ENCODE results near the gene RFNG. TPM values are rescaled to one million over a fixed set of nuclear protein-coding genes. Genes with fewer than 3 reads are reported as not detected.

RFNG gene
- total RNA-seq, 1 experiment from 2014 or later = 31.5 TPM

- no TSS peak for BruUV-seq (replicated peaks)
- intact Hi-C loops (cut with micrococcal nuclease; ENCODE audit: unreplicated experiment) = no loop called here
- Histone ChIP-seq H3K27me3 (replicated peaks; ENCODE audit: insufficient read depth, low read depth, low read length, poor library complexity) (no peaks in the 10 kb centered on the region), H3K27ac (ENCODE audit: low read depth, low read length, poor library complexity, severe bottlenecking) (no peak overlapping the region), H3K4me1 (ENCODE audit: insufficient read depth, low read length, poor library complexity, severe bottlenecking) (peaks cover 7% of the 10 kb centered on the region), H3K9me3 (ENCODE audit: low read depth, low read length, poor library complexity, severe bottlenecking) (no peaks in the 10 kb centered on the region), H3K36me3 (ENCODE audit: insufficient read depth, low read length, poor library complexity, severe bottlenecking) (peaks cover 5% of the 10 kb centered on the region), H3K4me3 (ENCODE audit: low read depth, low read length, poor library complexity, severe bottlenecking) (no peak overlapping the region)
- ChIA-PET CTCF (no interaction called here), POLR2A (ENCODE audit: low non-redundant PET) (no interaction called here)
- no peak for DNase-seq (ENCODE audit: low spot score)
- TF ChIP-seq, protein P1, sequence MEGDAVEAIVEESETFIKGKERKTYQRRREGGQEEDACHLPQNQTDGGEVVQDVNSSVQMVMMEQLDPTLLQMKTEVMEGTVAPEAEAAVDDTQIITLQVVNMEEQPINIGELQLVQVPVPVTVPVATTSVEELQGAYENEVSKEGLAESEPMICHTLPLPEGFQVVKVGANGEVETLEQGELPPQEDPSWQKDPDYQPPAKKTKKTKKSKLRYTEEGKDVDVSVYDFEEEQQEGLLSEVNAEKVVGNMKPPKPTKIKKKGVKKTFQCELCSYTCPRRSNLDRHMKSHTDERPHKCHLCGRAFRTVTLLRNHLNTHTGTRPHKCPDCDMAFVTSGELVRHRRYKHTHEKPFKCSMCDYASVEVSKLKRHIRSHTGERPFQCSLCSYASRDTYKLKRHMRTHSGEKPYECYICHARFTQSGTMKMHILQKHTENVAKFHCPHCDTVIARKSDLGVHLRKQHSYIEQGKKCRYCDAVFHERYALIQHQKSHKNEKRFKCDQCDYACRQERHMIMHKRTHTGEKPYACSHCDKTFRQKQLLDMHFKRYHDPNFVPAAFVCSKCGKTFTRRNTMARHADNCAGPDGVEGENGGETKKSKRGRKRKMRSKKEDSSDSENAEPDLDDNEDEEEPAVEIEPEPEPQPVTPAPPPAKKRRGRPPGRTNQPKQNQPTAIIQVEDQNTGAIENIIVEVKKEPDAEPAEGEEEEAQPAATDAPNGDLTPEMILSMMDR (conservative IDR thresholded peaks at IDR 0.05; ENCODE audit: low read depth, low read length) = no peak
- TF ChIP-seq EZH2 (IDR thresholded peaks at IDR 0.05; ENCODE audit: borderline replicate concordance, low read depth, low read length, poor library complexity, severe bottlenecking) = no peak
Observed at GRCh38 chr17:82028966-82029365, 22.6 kb downstream of the RFNG start.

- POLR2A ChIA-PET (ENCODE audit: low non-redundant PET) = no interaction called here
- CTCF ChIA-PET = no interaction called here
- intact Hi-C loops (cut with micrococcal nuclease; ENCODE audit: unreplicated experiment) = no loop called here
- H3K4me3 ChIP-seq (ENCODE audit: low read depth, low read length, poor library complexity, severe bottlenecking) = no peak overlapping the region
- peaks cover 9% of the 10 kb centered on the region for H3K4me1 ChIP-seq (ENCODE audit: insufficient read depth, low read length, poor library complexity, severe bottlenecking)
- H3K27me3 ChIP-seq (replicated peaks; ENCODE audit: insufficient read depth, low read depth, low read length, poor library complexity) = no peaks in the 10 kb centered on the region
- no TSS peak for BruUV-seq (replicated peaks)
- no peaks in the 10 kb centered on the region for H3K9me3 ChIP-seq (ENCODE audit: low read depth, low read length, poor library complexity, severe bottlenecking)
- DNase-seq (ENCODE audit: low spot score) = no peak
- no peak overlapping the region for H3K27ac ChIP-seq (ENCODE audit: low read depth, low read length, poor library complexity, severe bottlenecking)
- H3K36me3 ChIP-seq (ENCODE audit: insufficient read depth, low read length, poor library complexity, severe bottlenecking) = peaks cover 5% of the 10 kb centered on the region
- TF ChIP-seq, protein P1 (conservative IDR thresholded peaks at IDR 0.05; ENCODE audit: low read depth, low read length) = no peak
- TF ChIP-seq EZH2 (IDR thresholded peaks at IDR 0.05; ENCODE audit: borderline replicate concordance, low read depth, low read length, poor library complexity, severe bottlenecking) = no peak
Observed at GRCh38 chr17:82028246-82028645, 23.4 kb downstream of the RFNG start.

DNA sequence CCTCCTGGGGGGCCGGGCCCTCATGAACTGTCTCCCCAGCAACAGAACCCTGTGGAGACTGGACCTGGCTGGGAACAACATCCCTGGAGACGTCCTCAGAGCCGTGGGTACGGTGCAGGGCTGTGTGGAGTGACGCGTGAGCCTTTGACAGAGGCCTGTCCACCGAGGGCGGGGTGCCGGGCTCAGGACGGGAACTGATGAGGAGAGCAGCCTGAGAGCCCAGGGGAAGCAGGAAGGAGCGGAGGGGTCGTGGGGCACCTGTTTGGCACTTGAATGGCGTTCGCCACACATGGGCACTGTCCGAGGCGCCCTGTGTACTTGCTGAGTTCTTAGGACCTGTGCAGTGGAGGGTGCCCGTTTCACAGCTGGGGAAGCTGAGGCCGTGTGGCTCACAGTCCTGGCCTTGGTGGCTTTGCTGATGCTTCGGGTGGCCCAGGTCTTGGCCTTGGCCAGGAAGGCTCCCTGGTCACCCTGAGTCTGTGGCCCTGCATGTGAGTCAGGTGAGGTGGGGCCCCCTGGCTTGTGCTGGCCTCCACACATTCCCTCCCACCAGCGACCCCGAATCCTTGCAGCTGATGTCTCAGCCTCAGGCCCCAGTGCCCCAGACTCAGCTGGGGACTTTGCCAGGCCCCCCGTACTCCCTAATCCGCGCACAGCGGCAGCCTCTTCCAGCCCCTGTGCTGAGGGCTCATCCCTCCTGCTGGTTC is 26.1 kb downstream of the RFNG start:
- peaks cover 5% of the 10 kb centered on the region for H3K36me3 ChIP-seq (ENCODE audit: insufficient read depth, low read length, poor library complexity, severe bottlenecking)
- H3K9me3 ChIP-seq (ENCODE audit: low read depth, low read length, poor library complexity, severe bottlenecking) = no peaks in the 10 kb centered on the region
- H3K27me3 ChIP-seq (replicated peaks; ENCODE audit: insufficient read depth, low read depth, low read length, poor library complexity) = no peaks in the 10 kb centered on the region
- BruUV-seq (replicated peaks) = no TSS peak
- H3K4me1 ChIP-seq (ENCODE audit: insufficient read depth, low read length, poor library complexity, severe bottlenecking) = peaks cover 20% of the 10 kb centered on the region
- no peak overlapping the region for H3K27ac ChIP-seq (ENCODE audit: low read depth, low read length, poor library complexity, severe bottlenecking)
- H3K4me3 ChIP-seq (ENCODE audit: low read depth, low read length, poor library complexity, severe bottlenecking) = no peak overlapping the region
- CTCF ChIA-PET = interaction anchor here (0.6 kb wide), 1 partner anchor 13 kb away, joined by 3 read pairs; no protein-coding TSS in a partner anchor
- intact Hi-C loops (cut with micrococcal nuclease; ENCODE audit: unreplicated experiment) = no loop called here
- TF ChIP-seq, protein P1 (conservative IDR thresholded peaks at IDR 0.05; ENCODE audit: low read depth, low read length) = no peak
- TF ChIP-seq EZH2 (IDR thresholded peaks at IDR 0.05; ENCODE audit: borderline replicate concordance, low read depth, low read length, poor library complexity, severe bottlenecking) = no peak
- no peak for DNase-seq (ENCODE audit: low spot score)
- POLR2A ChIA-PET (ENCODE audit: low non-redundant PET) = no interaction called here

Measured in A673 (cell line).